Lower leg skin (tissue), 4 donors: ENCODE measurements around the gene NMT2. TPM values are rescaled to one million over a fixed set of nuclear protein-coding genes. Genes with fewer than 3 reads are reported as not detected.

Experiments
- DNase-seq, 2 donors: peaks; one replicate each; pipeline ENCODE4 v3.0.0-alpha.2; 2019; ENCODE audit warnings: low spot score in 2 of 2
- H3K4me3 ChIP-seq: fragments of 200-600 bp; sonication (generic); 2 replicates; pipeline ENCODE4 v1.5.1; 2017; ENCODE audit warnings: mild to moderate bottlenecking, low read depth; ENCODE audit not compliant: poor library complexity, severe bottlenecking
- CTCF ChIP-seq, 3 donors: fragments of 450-650 bp; IDR thresholded peaks; one replicate each; pipeline ENCODE4 v1.5.1; 2016; ENCODE audit warnings: antibody characterized with exemption in 3 of 3, mild to moderate bottlenecking in 3 of 3, moderate library complexity in 2 of 3
- POLR2A ChIP-seq, 2 donors: fragments of 450-650 bp; IDR thresholded peaks; one replicate each; pipeline ENCODE4 v1.6.1; 2016 to 2017; ENCODE audit warnings: antibody characterized with exemption in 2 of 2, mild to moderate bottlenecking in 1 of 2, moderate library complexity in 1 of 2
- WGBS, 2 donors: methylation state at CpG; one replicate each; pipeline ENCODE4 v1.1.5; 2018; 5-methylcytosine and 5-hydroxymethylcytosine counted together
- intact Hi-C: fragments of 100-400 bp; cut with DNase I; formaldehyde crosslinking; loops from one replicate; pipeline ENCODE4 v1.15.0; 2023; ENCODE audit warnings: low total_unique reads
- total RNA-seq, 4 donors: library from RNA; depleted of rRNA; stranded (reverse); fragments of >200 nt; gene quantifications; one replicate each; pipeline ENCODE4 v1.1.0, GENCODE V29; 2016

The NMT2 gene
- total RNA-seq, 4 donors from 2014 or later, result 15.9 to 23.4 (median 20.9) TPM

- WGBS, 2 donors, result 89 to 91% methylated on average over 5 of the region's 5 CpGs
- no peak overlapping the region for H3K4me3 ChIP-seq
- TF ChIP-seq CTCF (IDR thresholded peaks at IDR 0.05) (no peak), POLR2A (IDR thresholded peaks at IDR 0.05) (no peak)
- peak in 1 of 2 donors; percentile 26 for DNase-seq
- intact Hi-C loops, result no loop called here
Measured at GRCh38 chr10:15120523-15120922, 48.0 kb downstream of the NMT2 start.

GRCh38 chr10:15118615-15119014 is 49.9 kb downstream of the NMT2 start:
- no peak overlapping the region for H3K4me3 ChIP-seq
- WGBS, 2 donors, result 88 to 89% methylated on average over 1 of the region's 1 CpG
- intact Hi-C loops, result no loop called here
- no peak for DNase-seq
- TF ChIP-seq CTCF (IDR thresholded peaks at IDR 0.05) (no peak), POLR2A (IDR thresholded peaks at IDR 0.05) (no peak)

GRCh38 chr10:15116225-15116624 is 52.3 kb downstream of the NMT2 start:
- WGBS, 2 donors, result 95 to 96% methylated on average over 5 of the region's 5 CpGs
- intact Hi-C loops, result no loop called here

GRCh38 chr10:15113766-15114165 is 54.7 kb downstream of the NMT2 start:
- DNase-seq, result no peak
- 92 to 94% methylated on average over 4 of the region's 4 CpGs for WGBS, 2 donors
- intact Hi-C loops, result no loop called here
- TF ChIP-seq POLR2A (IDR thresholded peaks at IDR 0.05) (no peak), CTCF (IDR thresholded peaks at IDR 0.05) (no peak)
- H3K4me3 ChIP-seq, result no peak overlapping the region

More at GRCh38 chr10:15116225-15116624, 52.3 kb downstream of the NMT2 start:
- DNase-seq, result no peak
- no peak for TF ChIP-seq POLR2A (IDR thresholded peaks at IDR 0.05)
- H3K4me3 ChIP-seq, result no peak overlapping the region

- DNase-seq, result peak in 1 of 2 donors; percentile 42
- H3K4me3 ChIP-seq, result no peak overlapping the region
- TF ChIP-seq POLR2A (IDR thresholded peaks at IDR 0.05) (no peak), CTCF (IDR thresholded peaks at IDR 0.05) (no peak)
- 91 to 93% methylated on average over 13 of the region's 13 CpGs for WGBS, 2 donors
- intact Hi-C loops, result no loop called here
Measured at GRCh38 chr10:15112657-15113056, 55.8 kb downstream of the NMT2 start.

- TF ChIP-seq CTCF (IDR thresholded peaks at IDR 0.05) (peak in 1 of 3 donors; percentile 63), POLR2A (IDR thresholded peaks at IDR 0.05) (no peak)
- WGBS, 2 donors, result 50 to 51% methylated on average over 8 of the region's 8 CpGs
- intact Hi-C loops, result loop anchor here (10.0 kb wide), 1 partner anchor 612 kb away; no protein-coding TSS in a partner anchor
Measured at GRCh38 chr10:15106352-15107013, 62.0 kb downstream of the NMT2 start.

More at GRCh38 chr10:15106352-15107013, 62.0 kb downstream of the NMT2 start:
- peak; percentile 59 to 93 for DNase-seq
- no peak overlapping the region for H3K4me3 ChIP-seq
